ENCODE measurements around the gene MSI2. TPM values are rescaled to one million over a fixed set of nuclear protein-coding genes. Genes with fewer than 3 reads are reported as not detected.

MSI2 gene
- total and polyA plus RNA-seq, 8 donors: 35.0 to 49.5 (median 47.5) TPM

- no peak for TF ChIP-seq CTCF (IDR thresholded peaks at IDR 0.05)
- no peak for DNase-seq
- H3K4me1 ChIP-seq: peaks cover under 1 to 1% of the 10 kb centered on the region in 2 donors
- intact Hi-C loops (cut with DNase I): no loop called here
- H3K36me3 ChIP-seq: peaks cover 0 to 5% of the 10 kb centered on the region in 2 donors
- no peaks in the 10 kb centered on the region for H3K9me3 ChIP-seq
- no peak overlapping the region for H3K27ac ChIP-seq
- no peak for ATAC-seq
- no peaks in the 10 kb centered on the region for H3K27me3 ChIP-seq
- no peak overlapping the region for H3K4me3 ChIP-seq
Observed at GRCh38 chr17:57532556-57532955, 276.2 kb downstream of the MSI2 start.

- H3K27me3 ChIP-seq: no peaks in the 10 kb centered on the region
- ATAC-seq: no peak
- no peak for DNase-seq
- intact Hi-C loops (cut with DNase I): no loop called here
- peaks cover 0 to 3% of the 10 kb centered on the region in 2 donors for H3K4me1 ChIP-seq
- no peak overlapping the region for H3K4me3 ChIP-seq
- no peak overlapping the region for H3K27ac ChIP-seq
- H3K9me3 ChIP-seq: no peaks in the 10 kb centered on the region
- TF ChIP-seq CTCF (IDR thresholded peaks at IDR 0.05): no peak
- peaks cover 0 to 5% of the 10 kb centered on the region in 2 donors for H3K36me3 ChIP-seq
Observed at GRCh38 chr17:57532966-57533365, 276.6 kb downstream of the MSI2 start.

- intact Hi-C loops (cut with DNase I): no loop called here
- Histone ChIP-seq H3K36me3 (peaks cover 0 to 5% of the 10 kb centered on the region in 2 donors), H3K27ac (no peak overlapping the region), H3K4me1 (peaks cover 0 to 9% of the 10 kb centered on the region in 2 donors), H3K27me3 (no peaks in the 10 kb centered on the region), H3K9me3 (no peaks in the 10 kb centered on the region), H3K4me3 (no peak overlapping the region)
- DNase-seq: no peak
- ATAC-seq: no peak
- TF ChIP-seq CTCF (IDR thresholded peaks at IDR 0.05): no peak
Observed at GRCh38 chr17:57533684-57534305, 277.5 kb downstream of the MSI2 start.

GRCh38 chr17:57534863-57535248 lies 278.5 kb downstream of the MSI2 start:
- Histone ChIP-seq H3K36me3 (peaks cover 0 to 5% of the 10 kb centered on the region in 2 donors), H3K27ac (no peak overlapping the region), H3K27me3 (no peaks in the 10 kb centered on the region), H3K4me1 (peaks cover 0 to 9% of the 10 kb centered on the region in 2 donors), H3K4me3 (no peak overlapping the region), H3K9me3 (no peaks in the 10 kb centered on the region)
- no peak for TF ChIP-seq CTCF (IDR thresholded peaks at IDR 0.05)
- DNase-seq (no peak), ATAC-seq (no peak)
- intact Hi-C loops (cut with DNase I): no loop called here

GRCh38 chr17:57535249-57535966 lies 279.1 kb downstream of the MSI2 start:
- ATAC-seq: no peak
- no peak overlapping the region for H3K27ac ChIP-seq
- no peak overlapping the region for H3K4me3 ChIP-seq

More at GRCh38 chr17:57535249-57535966, 279.1 kb downstream of the MSI2 start:
- no peak for TF ChIP-seq CTCF (IDR thresholded peaks at IDR 0.05)
- no peaks in the 10 kb centered on the region for H3K9me3 ChIP-seq
- no peaks in the 10 kb centered on the region for H3K27me3 ChIP-seq
- H3K4me1 ChIP-seq: peaks cover 0 to 9% of the 10 kb centered on the region in 2 donors
- peaks cover 0 to 5% of the 10 kb centered on the region in 2 donors for H3K36me3 ChIP-seq
- intact Hi-C loops (cut with DNase I): no loop called here
- no peak for DNase-seq

All from left lung (tissue), 10 donors.